Placental epithelial cell (primary cell): ENCODE measurements around the gene MAU2. TPM values are rescaled to one million over a fixed set of nuclear protein-coding genes. Genes with fewer than 3 reads are reported as not detected.

ENCODE experiments used
- total RNA-seq: library from RNA; depleted of rRNA; stranded (reverse); fragments of >200 nt; gene quantifications from 2 replicates; pipeline ENCODE4 v1.2.3, GENCODE V29; 2012

Gene MAU2, protein sequence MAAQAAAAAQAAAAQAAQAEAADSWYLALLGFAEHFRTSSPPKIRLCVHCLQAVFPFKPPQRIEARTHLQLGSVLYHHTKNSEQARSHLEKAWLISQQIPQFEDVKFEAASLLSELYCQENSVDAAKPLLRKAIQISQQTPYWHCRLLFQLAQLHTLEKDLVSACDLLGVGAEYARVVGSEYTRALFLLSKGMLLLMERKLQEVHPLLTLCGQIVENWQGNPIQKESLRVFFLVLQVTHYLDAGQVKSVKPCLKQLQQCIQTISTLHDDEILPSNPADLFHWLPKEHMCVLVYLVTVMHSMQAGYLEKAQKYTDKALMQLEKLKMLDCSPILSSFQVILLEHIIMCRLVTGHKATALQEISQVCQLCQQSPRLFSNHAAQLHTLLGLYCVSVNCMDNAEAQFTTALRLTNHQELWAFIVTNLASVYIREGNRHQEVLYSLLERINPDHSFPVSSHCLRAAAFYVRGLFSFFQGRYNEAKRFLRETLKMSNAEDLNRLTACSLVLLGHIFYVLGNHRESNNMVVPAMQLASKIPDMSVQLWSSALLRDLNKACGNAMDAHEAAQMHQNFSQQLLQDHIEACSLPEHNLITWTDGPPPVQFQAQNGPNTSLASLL
- total RNA-seq = 47.5 and 64.8 TPM in 2 replicates

DNA sequence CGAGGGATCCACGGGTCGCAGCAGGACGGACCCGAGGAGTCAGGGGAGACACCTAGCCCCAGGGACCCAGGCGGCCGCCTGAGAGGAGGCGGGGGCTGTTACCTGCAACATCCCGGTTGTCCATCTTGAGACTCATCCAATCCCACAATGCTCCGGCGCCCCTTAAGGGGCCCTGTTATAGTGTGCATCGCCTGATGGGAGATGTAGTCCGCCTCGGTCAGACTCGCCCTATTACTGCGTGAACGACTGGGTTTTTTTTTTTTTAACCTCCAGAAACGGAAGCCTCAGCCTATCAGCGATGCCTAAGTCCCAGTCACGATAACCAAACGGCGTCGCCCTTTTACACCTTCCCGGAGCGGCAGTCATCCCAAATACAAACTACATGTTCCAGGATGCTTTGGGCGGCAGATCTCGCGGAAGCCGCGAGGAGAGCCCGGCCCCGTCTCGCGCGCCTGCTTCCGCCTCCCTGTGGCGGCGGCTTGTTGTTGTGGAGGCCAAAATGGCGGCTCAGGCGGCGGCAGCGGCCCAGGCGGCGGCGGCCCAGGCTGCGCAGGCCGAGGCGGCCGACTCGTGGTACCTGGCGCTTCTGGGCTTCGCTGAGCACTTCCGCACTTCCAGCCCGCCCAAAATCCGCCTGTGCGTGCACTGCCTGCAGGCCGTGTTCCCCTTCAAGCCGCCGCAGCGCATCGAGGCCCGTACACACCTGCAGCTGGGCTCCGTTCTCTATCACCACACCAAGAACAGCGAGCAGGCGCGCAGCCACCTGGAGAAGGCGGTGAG is at the start of gene MAU2, which contains the start of gene SUGP1:
Gene MAU2 (plus strand): TSS at position 469 of the 780 bp plus-strand sequence. CDS start 31 bp downstream, at position 500.
Gene SUGP1 (minus strand): TSS at position 149 of the 780 bp plus-strand sequence. CDS start 13 bp downstream, at position 136.

DNA sequence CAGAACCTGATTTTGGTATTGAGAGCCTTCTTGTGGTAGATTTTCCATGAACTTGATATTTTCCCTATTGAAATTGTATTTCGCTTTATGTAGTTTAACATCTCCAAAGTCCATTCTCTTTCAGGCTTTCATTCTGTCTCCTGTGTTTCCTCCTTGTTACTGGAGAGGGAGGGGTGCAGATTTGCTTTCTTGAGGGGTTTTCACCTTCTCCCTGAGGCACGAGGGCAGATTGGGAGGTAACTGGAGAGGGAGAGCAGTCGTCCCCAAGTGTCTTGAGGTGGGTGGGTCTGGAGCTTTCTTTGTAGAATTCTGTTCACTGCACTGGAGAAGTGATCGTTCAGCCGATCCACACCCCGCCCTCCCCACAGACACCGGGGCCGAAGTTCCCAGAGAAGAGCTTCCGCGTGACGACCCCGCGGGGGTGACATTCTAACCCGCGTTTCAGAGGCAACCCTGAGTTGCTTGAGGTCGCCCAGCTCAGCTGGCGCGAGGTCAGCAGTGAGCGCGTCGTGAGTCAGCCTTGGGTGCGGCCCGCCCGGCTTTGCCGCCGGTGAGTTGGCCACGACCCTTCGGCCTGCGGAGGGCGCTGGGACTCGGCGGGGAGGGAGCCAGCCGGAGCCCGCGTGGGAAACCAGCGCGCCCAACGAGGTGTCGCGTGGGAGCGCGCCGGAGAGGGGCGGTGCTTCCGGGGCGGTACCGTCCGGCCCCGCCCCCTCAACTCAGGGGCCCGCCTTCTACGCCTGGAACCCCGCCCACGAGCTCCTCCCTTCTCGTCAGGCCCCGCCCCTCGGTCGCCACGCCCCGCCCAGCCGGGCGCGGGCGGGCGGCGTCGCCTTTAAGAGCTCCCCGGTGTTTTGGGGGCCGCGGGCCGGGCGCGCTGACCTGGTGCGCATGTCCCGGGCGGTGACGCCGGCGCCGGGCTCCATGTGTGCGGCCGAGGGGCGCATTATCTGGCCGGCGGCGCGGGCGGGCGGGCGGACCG is 84.5 kb downstream of the MAU2 start, which contains the start of gene GATAD2A:
Gene GATAD2A (plus strand): TSS at position 797 of the 982 bp plus-strand sequence. CDS start 59,671 bp downstream, outside the sequence.

Other genes with a start within 250 kb of the MAU2 start
- gene TMEM161A, start 182.4 kb upstream of the MAU2 start, total RNA-seq = 16.1 TPM in 2 replicates
- gene MEF2B, start 150.6 kb upstream of the MAU2 start, total RNA-seq = 0.39 TPM in 1 of 2 replicates, not detected in the other
- gene BORCS8, start 128.7 kb upstream of the MAU2 start, total RNA-seq = 11.0 and 15.7 TPM in 2 replicates
- 53.6 and 64.8 TPM in 2 replicates for gene RFXANK, start 128.6 kb upstream of the MAU2 start, total RNA-seq
- gene NR2C2AP, start 117.4 kb upstream of the MAU2 start, total RNA-seq = 7.6 and 9.0 TPM in 2 replicates
- gene NCAN, start 108.9 kb upstream of the MAU2 start, total RNA-seq = under 0.01 TPM in 1 of 2 replicates, not detected in the other
- 1.2 and 2.0 TPM in 2 replicates for gene TM6SF2, start 47.5 kb upstream of the MAU2 start, total RNA-seq
- gene SUGP1, start 320 bp upstream of the MAU2 start, total RNA-seq = 27.1 and 33.4 TPM in 2 replicates
- 55.0 and 69.0 TPM in 2 replicates for gene GATAD2A, start 84.8 kb downstream of the MAU2 start, total RNA-seq
- gene TSSK6, start 194.7 kb downstream of the MAU2 start, total RNA-seq = 1.1 and 3.1 TPM in 2 replicates
- gene NDUFA13, start 195.4 kb downstream of the MAU2 start, total RNA-seq = 91.1 and 168 TPM in 2 replicates
- gene YJEFN3, start 208.1 kb downstream of the MAU2 start, total RNA-seq = 0.39 and 0.76 TPM in 2 replicates
- gene CILP2, start 217.4 kb downstream of the MAU2 start, total RNA-seq = 0.33 and 1.2 TPM in 2 replicates